ENCODE data around the gene UPF1.

Gene UPF1

DNA sequence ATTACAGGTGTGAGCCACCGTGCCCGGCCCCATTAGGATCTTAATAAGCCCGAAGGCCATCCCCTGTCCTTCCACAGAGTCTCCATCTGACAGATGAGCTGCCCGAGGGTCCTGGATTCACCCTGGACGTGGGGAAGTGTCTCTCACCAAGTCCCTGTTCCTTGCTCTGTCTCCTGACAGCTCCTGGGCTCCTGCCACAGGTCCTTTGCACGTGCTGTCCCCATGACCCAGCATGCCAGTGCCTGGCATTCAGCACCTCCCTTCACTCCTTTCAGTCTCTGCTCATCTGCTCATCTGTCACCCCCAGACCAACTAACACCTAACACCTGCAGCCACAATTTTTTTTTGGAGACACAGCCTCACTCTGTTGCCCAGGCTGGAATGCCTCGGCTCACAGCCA, 49.7 kb downstream of the UPF1 start:
- H3K27ac ChIP-seq, result no peak overlapping the region
- TF ChIP-seq, protein P1, sequence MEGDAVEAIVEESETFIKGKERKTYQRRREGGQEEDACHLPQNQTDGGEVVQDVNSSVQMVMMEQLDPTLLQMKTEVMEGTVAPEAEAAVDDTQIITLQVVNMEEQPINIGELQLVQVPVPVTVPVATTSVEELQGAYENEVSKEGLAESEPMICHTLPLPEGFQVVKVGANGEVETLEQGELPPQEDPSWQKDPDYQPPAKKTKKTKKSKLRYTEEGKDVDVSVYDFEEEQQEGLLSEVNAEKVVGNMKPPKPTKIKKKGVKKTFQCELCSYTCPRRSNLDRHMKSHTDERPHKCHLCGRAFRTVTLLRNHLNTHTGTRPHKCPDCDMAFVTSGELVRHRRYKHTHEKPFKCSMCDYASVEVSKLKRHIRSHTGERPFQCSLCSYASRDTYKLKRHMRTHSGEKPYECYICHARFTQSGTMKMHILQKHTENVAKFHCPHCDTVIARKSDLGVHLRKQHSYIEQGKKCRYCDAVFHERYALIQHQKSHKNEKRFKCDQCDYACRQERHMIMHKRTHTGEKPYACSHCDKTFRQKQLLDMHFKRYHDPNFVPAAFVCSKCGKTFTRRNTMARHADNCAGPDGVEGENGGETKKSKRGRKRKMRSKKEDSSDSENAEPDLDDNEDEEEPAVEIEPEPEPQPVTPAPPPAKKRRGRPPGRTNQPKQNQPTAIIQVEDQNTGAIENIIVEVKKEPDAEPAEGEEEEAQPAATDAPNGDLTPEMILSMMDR (conservative IDR thresholded peaks at IDR 0.05), result no peak

DNA sequence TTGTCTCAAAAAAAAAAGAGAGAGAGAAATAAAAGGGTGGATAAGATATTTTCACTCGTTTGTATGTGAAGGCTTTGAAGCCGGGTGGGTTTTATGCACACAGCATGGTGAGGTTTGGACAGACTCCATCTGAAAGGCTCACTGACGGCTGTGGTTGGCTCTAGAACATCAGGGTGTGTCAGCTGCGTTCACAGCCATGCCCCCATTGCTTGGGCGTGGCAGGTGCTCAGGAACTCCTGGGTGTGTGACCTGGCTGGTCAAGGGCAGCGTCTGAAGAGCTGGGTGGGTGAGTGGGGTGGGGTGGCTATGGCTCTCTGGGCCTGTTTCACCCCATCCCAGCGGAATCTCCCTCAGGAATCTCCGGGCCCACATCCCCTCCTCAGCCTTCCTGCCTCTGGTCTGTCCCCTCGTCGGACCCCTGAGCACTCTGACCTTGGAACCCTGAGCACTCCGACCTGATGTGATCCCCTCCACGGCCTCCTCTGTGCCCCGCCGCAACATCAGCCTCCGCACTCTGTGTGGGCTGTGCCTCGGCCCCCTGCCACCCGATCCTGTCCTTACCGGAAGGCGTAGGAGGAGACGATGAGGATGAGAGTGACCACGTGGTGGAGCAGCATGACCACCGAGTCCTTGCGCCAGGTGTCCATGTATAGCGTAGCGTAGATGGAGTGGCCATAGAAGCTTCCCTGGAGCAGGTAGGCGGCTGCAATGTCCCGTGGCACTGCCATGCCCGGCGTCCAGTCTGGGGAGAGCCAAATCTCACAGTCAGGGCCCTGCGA, 52.0 kb downstream of the UPF1 start:
- TF ChIP-seq, protein P1 (conservative IDR thresholded peaks at IDR 0.05), result no peak
- H3K27ac ChIP-seq, result no peak overlapping the region

DNA sequence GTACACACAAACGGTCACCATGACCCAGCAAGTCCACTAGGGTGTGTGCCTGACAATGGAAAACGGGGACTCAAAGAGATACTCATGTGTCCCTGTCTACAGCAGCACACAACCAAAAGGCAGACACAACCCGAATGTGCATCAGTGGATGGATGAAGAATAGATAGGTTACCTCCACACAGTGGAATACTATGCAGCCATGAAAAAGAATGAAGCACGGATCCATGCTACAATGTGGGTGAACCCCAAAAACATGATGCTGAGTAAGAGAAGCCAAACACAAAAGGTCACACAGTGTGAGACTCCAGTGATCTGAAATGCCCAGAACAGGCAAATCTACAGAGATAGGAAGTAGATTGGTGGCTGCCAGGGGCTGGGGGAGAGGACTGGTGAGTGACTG, 55.2 kb downstream of the UPF1 start:
- TF ChIP-seq, protein P1 (conservative IDR thresholded peaks at IDR 0.05), result no peak
- no peak overlapping the region for H3K27ac ChIP-seq

DNA sequence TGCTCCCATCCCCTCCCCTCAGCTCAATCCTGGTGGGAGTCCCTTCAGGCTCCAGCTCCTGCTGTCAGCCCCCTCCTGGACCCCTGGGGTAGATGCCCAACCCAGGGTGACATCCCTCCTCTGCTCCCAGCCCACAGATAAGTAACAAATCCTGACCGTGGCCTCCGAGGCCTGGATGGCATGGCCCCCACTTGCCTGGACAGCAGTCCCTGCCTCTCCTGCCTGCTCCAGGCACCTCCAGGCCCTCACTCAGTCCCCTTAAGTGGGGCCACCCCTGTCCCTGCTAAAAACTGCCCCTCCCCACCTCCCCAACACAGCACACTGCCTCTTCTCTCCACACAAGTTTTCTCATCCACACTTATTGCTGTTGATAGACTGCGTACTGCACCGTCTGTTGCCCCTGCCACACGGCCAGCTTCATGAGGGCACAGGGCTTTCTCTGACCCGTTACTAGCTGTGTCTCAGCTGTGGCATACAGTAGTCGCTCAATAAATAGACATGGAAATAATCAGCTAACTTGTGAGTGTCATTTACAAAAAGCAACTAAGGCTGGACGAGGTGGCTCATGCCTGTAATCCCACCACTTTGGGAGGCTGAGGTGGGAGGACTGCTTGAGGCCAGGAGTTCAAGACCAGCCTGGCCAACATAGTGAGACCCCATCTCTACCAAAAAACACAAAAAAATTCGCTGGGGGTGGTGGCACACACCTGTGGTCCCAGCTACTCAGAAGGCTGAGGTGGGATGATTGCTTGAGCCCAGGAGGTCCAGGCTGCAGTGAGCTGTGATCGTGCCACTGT, 58.4 kb downstream of the UPF1 start:
- no peak overlapping the region for H3K27ac ChIP-seq
- TF ChIP-seq, protein P1 (conservative IDR thresholded peaks at IDR 0.05), result no peak

DNA sequence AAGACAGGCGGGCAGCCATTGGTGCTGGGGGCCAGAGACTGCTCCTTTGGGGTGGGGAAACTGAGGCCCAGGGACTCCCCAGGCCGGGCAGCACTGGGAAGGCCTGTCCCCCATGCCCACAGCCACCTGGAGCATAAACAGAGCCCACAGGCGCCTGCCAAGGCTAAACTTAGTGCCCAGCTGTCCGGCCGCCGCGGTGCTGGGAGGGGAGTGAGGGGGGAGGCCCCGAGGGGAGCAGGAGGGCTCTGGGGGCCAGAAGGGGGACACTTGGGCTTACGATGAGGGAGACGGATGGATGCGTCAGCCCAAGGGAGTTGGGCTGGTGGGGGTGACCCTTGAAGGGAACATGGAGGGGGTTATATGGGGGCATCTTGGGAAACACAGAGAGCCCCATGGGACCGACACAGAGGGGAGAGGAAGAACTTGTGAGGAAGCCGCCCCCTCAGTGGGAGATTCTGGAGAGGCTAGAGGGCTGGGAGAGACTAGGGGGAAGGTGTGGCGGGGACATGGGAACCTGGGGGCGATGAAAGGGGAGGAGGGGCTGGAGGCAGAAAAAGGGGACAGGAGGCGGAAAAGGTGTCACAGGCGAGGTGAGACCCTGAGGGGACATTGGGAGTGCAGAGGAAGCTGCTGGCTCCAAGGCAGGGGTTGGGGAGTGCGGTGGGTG, 62.0 kb downstream of the UPF1 start:
- TF ChIP-seq, protein P1 (conservative IDR thresholded peaks at IDR 0.05), result no peak
- no peak overlapping the region for H3K27ac ChIP-seq

DNA sequence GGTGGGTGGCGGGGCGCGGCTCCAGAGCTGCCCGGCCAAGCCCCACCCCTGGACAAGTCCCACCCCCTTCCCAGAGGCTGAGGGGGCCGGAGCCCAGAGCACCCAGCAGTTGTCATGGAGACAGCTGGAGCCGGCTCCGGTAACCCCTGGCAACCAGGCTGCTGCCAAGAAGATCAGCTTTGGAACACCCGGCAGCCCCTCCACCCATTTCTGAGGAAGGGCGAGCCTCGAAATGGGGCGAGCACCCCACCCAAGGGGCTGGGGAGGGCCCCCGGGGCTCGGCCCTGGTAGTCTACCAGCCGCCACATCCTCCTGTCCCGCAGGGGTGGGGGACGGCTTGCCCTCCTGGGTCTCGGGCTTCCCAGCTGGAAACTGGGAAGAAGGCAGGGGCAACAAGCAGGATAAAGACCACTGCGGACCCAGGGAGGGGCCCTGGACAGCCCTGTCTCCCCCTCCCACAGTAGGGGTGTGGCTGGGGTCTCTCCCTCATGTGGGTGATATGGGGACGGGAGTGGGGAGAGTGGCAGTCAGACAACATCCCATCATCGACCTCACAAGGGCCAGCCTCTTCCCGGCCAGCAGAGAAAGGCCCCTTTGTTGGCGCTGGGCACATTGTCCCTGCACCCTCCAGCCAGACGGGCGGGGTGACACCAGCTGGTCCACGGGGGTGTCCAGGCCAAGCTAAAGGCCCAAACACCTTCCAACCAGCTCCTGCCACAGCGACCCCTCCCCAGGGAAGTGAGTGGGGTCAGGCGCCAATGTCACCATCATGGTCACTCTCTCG, 62.7 kb downstream of the UPF1 start:
- H3K27ac ChIP-seq, result peak overlapping the region; percentile 85
- TF ChIP-seq, protein P1 (conservative IDR thresholded peaks at IDR 0.05), result no peak
